Measurements from ENCODE around the gene GPI.

DNA sequence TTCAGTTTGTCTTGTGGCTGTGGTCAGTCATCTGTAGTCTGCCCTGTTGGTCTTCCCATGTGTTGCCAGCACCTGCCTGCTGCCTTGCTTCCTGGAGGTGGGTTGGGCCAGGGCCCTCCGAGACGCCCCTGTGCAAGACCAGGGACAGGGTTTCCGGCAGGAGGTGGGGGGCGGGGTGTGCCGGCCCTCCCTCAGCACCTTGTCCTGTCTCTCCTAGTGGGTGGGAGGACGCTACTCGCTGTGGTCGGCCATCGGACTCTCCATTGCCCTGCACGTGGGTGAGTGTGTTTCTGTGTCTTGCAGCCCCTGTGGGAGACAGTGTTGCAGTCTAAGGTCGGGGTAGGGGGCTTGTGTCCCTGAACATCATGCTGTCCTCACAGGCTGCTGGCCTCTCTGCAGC, 28.0 kb downstream of the GPI start:
- TF ChIP-seq, protein P1, sequence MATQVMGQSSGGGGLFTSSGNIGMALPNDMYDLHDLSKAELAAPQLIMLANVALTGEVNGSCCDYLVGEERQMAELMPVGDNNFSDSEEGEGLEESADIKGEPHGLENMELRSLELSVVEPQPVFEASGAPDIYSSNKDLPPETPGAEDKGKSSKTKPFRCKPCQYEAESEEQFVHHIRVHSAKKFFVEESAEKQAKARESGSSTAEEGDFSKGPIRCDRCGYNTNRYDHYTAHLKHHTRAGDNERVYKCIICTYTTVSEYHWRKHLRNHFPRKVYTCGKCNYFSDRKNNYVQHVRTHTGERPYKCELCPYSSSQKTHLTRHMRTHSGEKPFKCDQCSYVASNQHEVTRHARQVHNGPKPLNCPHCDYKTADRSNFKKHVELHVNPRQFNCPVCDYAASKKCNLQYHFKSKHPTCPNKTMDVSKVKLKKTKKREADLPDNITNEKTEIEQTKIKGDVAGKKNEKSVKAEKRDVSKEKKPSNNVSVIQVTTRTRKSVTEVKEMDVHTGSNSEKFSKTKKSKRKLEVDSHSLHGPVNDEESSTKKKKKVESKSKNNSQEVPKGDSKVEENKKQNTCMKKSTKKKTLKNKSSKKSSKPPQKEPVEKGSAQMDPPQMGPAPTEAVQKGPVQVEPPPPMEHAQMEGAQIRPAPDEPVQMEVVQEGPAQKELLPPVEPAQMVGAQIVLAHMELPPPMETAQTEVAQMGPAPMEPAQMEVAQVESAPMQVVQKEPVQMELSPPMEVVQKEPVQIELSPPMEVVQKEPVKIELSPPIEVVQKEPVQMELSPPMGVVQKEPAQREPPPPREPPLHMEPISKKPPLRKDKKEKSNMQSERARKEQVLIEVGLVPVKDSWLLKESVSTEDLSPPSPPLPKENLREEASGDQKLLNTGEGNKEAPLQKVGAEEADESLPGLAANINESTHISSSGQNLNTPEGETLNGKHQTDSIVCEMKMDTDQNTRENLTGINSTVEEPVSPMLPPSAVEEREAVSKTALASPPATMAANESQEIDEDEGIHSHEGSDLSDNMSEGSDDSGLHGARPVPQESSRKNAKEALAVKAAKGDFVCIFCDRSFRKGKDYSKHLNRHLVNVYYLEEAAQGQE (IDR thresholded peaks at IDR 0.05; ENCODE audit: insufficient replicate concordance, low read depth) = no peak
- TF ChIP-seq, protein P2, sequence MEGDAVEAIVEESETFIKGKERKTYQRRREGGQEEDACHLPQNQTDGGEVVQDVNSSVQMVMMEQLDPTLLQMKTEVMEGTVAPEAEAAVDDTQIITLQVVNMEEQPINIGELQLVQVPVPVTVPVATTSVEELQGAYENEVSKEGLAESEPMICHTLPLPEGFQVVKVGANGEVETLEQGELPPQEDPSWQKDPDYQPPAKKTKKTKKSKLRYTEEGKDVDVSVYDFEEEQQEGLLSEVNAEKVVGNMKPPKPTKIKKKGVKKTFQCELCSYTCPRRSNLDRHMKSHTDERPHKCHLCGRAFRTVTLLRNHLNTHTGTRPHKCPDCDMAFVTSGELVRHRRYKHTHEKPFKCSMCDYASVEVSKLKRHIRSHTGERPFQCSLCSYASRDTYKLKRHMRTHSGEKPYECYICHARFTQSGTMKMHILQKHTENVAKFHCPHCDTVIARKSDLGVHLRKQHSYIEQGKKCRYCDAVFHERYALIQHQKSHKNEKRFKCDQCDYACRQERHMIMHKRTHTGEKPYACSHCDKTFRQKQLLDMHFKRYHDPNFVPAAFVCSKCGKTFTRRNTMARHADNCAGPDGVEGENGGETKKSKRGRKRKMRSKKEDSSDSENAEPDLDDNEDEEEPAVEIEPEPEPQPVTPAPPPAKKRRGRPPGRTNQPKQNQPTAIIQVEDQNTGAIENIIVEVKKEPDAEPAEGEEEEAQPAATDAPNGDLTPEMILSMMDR (IDR thresholded peaks at IDR 0.05; ENCODE audit: insufficient read depth, low read length) = no peak
- TF ChIP-seq POLR2AphosphoS5 (IDR thresholded peaks at IDR 0.05; ENCODE audit: low read depth) = no peak
- no peak for TF ChIP-seq GABPA (IDR thresholded peaks at IDR 0.05; ENCODE audit: low read depth)
